ENCODE data around the gene GLRX.

GLRX gene

DNA sequence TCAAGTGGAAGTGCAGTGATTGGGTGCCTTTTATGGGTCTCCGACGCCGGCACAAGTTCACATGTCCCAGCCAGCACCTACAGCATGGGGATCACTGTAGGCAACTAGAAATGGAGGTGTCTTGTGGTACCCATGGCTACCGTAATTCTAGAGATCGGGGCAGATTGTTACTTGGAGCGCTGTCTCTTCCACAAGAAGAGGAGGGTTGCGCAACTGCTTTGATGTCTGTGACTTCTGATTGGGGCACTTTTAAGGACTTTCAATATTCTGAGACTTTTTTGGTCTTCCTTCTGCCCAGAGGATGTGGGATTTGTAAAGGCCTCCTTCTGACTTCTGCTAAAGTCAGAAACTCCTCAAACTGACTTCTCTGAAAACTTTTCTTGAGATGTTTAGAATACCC is 41.9 kb downstream of the GLRX start:
- no peak for DNase-seq (ENCODE audit: low read depth)

DNA sequence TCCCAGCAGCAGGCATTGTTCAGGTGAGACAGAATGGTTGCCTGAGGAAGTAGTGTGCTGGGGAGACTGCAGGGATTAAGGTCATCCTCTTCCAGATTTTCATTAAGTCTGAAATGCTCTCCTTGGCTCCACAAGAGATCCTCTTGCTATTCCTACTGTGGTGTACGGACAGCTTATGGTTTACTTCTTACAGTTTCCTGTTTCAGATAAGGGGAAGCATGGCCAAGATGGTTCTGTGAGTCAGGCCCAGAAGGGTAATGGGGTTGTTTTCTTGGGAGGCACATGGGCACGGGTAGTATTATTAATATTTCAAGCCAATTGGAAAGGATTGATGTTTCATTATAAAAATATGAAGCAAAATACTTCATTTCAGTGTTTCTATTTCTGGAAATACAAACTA is 42.9 kb downstream of the GLRX start:
- DNase-seq (ENCODE audit: low read depth): no peak

DNA sequence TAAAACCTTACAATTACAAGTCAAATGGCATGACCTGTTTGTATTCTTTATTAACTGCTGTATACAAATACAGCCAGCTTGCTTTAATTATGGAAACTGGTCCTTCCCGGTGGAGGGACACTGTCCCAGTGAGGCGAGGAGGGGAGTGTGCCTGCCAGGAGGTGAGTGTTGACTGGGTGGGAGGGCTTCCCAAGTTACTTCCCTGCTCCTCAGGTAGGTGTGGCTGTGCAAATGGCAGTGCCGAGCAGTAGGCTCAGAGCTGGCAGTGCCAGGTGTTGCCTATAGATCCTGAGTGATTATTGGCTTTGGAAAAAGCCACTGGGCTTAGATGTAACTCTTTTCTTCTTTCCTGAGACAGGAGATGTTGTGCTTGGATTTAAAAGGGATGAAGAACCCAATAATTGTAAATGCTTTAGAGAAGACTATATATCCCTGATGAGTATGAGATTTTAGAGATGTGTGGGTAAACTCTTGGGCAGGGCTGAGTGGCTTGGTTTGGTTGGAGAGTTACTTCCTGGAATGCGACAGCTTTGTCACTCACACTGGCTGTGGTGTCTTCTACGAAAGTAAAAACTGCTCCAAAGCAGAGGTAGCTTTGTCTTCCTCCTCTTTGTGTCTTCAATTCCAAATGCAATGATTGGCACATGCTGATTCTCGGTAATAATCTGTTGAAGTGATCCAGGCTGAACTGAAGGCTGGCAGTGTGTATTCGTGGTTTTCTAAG is 43.7 kb downstream of the GLRX start:
- DNase-seq (ENCODE audit: low read depth): no peak

- no peak for DNase-seq (ENCODE audit: low read depth)
Observed at GRCh38 chr5:95777441-95777840, 45.1 kb downstream of the GLRX start.

GRCh38 chr5:95773335-95774059 is 49.0 kb downstream of the GLRX start:
- no peak for DNase-seq (ENCODE audit: low read depth)

DNA sequence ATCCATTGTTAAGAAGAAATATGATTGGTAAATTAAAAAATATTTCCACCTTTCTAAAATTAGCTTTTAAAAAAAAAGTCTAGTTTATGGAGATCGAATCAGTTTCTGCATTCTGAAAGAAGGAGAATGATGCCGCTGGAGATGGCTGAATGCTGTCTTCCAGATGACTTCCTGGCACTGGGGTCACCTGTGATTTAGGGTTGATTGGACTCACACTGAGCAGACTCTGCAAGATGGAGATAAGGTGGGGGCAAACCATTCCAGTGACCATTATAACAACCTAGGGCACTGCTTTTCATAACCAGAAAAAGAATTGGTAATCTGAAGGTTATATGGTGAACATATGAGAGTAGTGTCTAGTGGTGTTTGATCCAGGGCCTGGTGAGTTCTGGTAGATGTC is 50.6 kb downstream of the GLRX start:
- DNase-seq (ENCODE audit: low read depth): no peak

DNA sequence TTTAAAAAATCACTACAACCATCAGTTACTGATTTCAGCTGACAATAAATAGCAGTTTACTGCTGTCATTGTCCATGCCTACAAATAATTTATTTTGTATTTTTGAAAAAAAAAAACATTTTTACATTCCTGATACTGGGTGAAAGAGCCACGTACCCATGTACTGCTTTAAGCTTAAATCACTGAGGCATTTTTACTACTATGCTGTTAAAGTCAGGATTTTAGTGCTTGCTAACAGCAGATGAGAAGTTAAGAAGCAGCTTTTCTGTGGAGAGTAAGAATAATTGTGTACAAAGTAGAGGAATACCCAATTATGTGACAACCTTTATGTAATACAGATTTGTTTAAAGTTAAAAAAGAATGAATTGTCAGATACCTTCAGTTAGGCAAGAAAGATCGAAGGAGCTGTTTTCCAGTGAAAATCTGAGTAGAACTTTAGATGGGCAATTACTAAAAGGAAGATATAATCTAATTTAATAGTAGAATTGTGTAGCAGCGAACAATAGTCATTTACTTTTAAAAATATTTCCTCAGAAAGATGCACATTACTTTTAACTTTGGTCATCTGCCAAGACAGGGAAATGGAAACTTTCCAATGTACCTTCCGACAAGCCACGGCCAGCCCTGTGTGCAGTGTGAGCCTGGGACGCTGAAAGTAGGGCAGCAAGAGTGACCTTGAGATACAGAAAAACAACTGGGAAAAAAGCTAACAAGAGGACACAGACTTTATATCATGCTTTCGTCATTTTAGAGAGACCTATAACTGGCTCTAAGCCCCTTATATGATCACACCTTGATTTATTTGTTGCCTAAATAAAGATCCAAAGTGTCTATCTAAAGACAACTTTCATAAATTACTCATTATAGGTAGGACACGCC is 51.5 kb downstream of the GLRX start:
- DNase-seq (ENCODE audit: low read depth): no peak

GRCh38 chr5:95768731-95769130 is 53.8 kb downstream of the GLRX start:
- DNase-seq (ENCODE audit: low read depth): no peak

GRCh38 chr5:95763941-95764340 is 58.6 kb downstream of the GLRX start:
- DNase-seq (ENCODE audit: low read depth): no peak

Measured in stimulated activated CD8-positive, alpha-beta memory T cell treated with anti-CD3 and anti-CD28 coated beads, Interleukin-7, amount 100 ng/mL, for 24 hours (primary cell).